CD4-positive, alpha-beta T cell (primary cell): ENCODE data around the gene TCF4. TPM values are rescaled to one million over a fixed set of nuclear protein-coding genes. Genes with fewer than 3 reads are reported as not detected.

Experiments used
- ATAC-seq: fragments of 200-7000 bp; cut with Tn5 transposase; one replicate; pipeline ENCODE4 v1.10.0; 2022; ENCODE audit warnings: mild to moderate bottlenecking; ENCODE audit not compliant: poor library complexity
- CTCF ChIA-PET: fragments of 350-600 bp; sonication (Branson Sonifier 250); formaldehyde crosslinking; loops from one replicate; lab custom pipeline; 2021; ENCODE audit warnings: antibody characterized with exemption, inconsistent platforms; lab: Charles Lee
- POLR2A ChIA-PET: fragments of 350-600 bp; sonication (Branson Sonifier 250); formaldehyde crosslinking; loops from one replicate; lab custom pipeline; 2021; ENCODE audit warnings: antibody characterized with exemption, inconsistent platforms; lab: Charles Lee
- DNase-seq, 14 experiments: peaks; one replicate each; pipeline ENCODE4 v3.0.0-alpha.2; 2013 to 2020; ENCODE audit warnings: mixed read lengths in 2 of 14
- H3K27ac ChIP-seq, 2 donors: one replicate each; pipeline versions ENCODE4 v1.5.1 to v1.7.0; 2013; ENCODE audit warnings: low read length in 2 of 2, low read depth in 1 of 2, mild to moderate bottlenecking in 1 of 2
- H3K27me3 ChIP-seq, 2 experiments: 1 replicate in 1 of 2; 2 replicates in 1 of 2; pipeline versions ENCODE4 v1.6.1 to v1.7.0; 2013; ENCODE audit warnings: low read length in 2 of 2, control low read depth in 1 of 2, mild to moderate bottlenecking in 1 of 2, moderate library complexity in 1 of 2; ENCODE audit not compliant: insufficient read depth in 2 of 2, control insufficient read depth in 1 of 2
- H3K36me3 ChIP-seq: one replicate; pipeline ENCODE4 v1.6.1; 2013; ENCODE audit warnings: low read length, control low read depth; ENCODE audit not compliant: insufficient read depth
- H3K4me1 ChIP-seq: one replicate; pipeline ENCODE4 v1.6.1; 2013; ENCODE audit warnings: low read length, control low read depth; ENCODE audit not compliant: insufficient read depth
- H3K4me3 ChIP-seq: one replicate; pipeline ENCODE4 v1.5.1; 2013; ENCODE audit warnings: mild to moderate bottlenecking, low read length, moderate library complexity
- H3K9me3 ChIP-seq, 2 experiments: 1 replicate in 1 of 2; 2 replicates in 1 of 2; pipeline versions ENCODE4 v1.6.1 to v1.7.0; 2013; ENCODE audit warnings: low read length in 2 of 2, mild to moderate bottlenecking in 2 of 2, control low read depth in 1 of 2, moderate library complexity in 1 of 2; ENCODE audit not compliant: control insufficient read depth in 1 of 2, insufficient read depth in 1 of 2
- H3K27ac Mint-ChIP-seq: one replicate; pipeline ENCODE4 v1.8.0; 2020; ENCODE audit warnings: mixed read lengths
- H3K27me3 Mint-ChIP-seq: one replicate; pipeline ENCODE4 v1.8.0; 2021; ENCODE audit warnings: mixed read lengths
- H3K36me3 Mint-ChIP-seq: one replicate; pipeline ENCODE4 v1.8.0; 2021; ENCODE audit warnings: low read depth, mixed read lengths
- H3K4me1 Mint-ChIP-seq: one replicate; pipeline ENCODE4 v1.8.0; 2021; ENCODE audit warnings: low read depth, mixed read lengths
- H3K4me3 Mint-ChIP-seq: one replicate; pipeline ENCODE4 v1.8.0; 2020; ENCODE audit warnings: mild to moderate bottlenecking, mixed read lengths
- H3K9me3 Mint-ChIP-seq: one replicate; pipeline ENCODE4 v1.8.0; 2020; ENCODE audit warnings: mixed read lengths
- intact Hi-C, 2 experiments: fragments of 100-400 bp; cut with DNase I in 1 of 2; cut with micrococcal nuclease in 1 of 2; formaldehyde crosslinking; loops; one replicate each; pipeline versions ENCODE4 v1.15.1 to v1.9.0; 2023 to 2025; cut with DNase I, micrococcal nuclease
- total RNA-seq, 174 experiments: library from RNA in 2 of 174; stranded (reverse) in 2 of 174; gene quantifications; one replicate each; pipeline ENCODE4 v1.2.3 and lab custom pipeline; 2021 to 2026
- TF ChIP-seq, protein P1 (sequence below): fragments of 200-600 bp; IDR thresholded peaks from one replicate; pipeline ENCODE4 v1.8.0; 2022; ENCODE audit warnings: antibody characterized with exemption, mild to moderate bottlenecking

The TCF4 gene
- total RNA-seq, 2 experiments from 2014 or later, result 3.0 to 3.2 TPM

DNA sequence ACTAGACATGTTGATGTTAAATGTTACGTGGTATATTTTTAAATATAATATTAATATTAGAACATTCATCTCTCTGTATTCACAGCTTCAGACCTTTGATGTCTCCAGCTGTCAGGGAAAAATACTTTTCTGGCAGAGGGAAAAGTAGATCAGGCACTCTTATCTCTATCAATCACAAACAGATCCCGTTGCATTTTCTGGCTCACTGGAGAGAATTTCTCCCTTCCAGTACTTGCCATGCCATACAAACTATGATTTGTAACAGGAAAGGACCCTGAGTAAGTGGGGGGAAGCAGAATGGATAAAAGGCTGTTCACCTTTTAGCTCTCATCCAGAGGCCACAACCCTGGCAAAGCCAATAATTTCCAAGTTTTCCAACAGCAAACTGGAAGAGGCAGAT lies 158.0 kb downstream of the TCF4 start:
- Histone ChIP-seq H3K4me1 (no peaks in the 10 kb centered on the region), H3K36me3 (no peaks in the 10 kb centered on the region), H3K27me3 (no peaks in the 10 kb centered on the region), H3K9me3 (no peaks in the 10 kb centered on the region), H3K27ac (no peak overlapping the region), H3K4me3 (no peak overlapping the region)
- DNase-seq (no peak), ATAC-seq (no peak)
- Mint-ChIP-seq H3K27ac (no peak overlapping the region), H3K27me3 (no peaks in the 10 kb centered on the region), H3K9me3 (peaks cover 4% of the 10 kb centered on the region), H3K36me3 (no peaks in the 10 kb centered on the region), H3K4me3 (no peak overlapping the region), H3K4me1 (no peaks in the 10 kb centered on the region)
- intact Hi-C loops, result no loop called here
- CTCF ChIA-PET, result no interaction called here
- POLR2A ChIA-PET, result no interaction called here
- TF ChIP-seq, protein P1, sequence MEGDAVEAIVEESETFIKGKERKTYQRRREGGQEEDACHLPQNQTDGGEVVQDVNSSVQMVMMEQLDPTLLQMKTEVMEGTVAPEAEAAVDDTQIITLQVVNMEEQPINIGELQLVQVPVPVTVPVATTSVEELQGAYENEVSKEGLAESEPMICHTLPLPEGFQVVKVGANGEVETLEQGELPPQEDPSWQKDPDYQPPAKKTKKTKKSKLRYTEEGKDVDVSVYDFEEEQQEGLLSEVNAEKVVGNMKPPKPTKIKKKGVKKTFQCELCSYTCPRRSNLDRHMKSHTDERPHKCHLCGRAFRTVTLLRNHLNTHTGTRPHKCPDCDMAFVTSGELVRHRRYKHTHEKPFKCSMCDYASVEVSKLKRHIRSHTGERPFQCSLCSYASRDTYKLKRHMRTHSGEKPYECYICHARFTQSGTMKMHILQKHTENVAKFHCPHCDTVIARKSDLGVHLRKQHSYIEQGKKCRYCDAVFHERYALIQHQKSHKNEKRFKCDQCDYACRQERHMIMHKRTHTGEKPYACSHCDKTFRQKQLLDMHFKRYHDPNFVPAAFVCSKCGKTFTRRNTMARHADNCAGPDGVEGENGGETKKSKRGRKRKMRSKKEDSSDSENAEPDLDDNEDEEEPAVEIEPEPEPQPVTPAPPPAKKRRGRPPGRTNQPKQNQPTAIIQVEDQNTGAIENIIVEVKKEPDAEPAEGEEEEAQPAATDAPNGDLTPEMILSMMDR, result no peak

DNA sequence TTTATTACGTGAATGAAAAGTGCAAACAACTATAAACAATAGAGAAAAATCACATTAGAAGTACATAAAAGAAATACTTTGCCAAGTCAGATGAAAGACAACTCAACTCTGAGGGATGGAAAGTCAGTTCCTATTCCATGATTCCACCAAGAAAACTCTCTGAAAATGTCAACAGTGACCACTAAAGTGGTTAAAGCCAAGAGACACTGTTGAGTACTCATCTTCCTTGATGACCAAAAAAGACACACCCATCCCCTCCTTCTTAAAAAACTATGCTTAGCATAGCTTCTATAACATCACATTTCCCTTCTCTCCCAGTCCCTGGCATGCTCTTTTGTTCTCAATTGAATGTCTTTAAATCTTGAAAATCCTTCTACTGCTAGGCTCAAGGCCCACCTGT lies 160.0 kb downstream of the TCF4 start:
- H3K36me3 ChIP-seq, result no peaks in the 10 kb centered on the region
- DNase-seq (no peak), ATAC-seq (no peak)
- no peak overlapping the region for H3K4me3 ChIP-seq
- H3K9me3 ChIP-seq, result peaks cover 0 to 7% of the 10 kb centered on the region in 2 experiments
- intact Hi-C loops, result no loop called here
- Mint-ChIP-seq H3K4me1 (no peaks in the 10 kb centered on the region), H3K27ac (no peak overlapping the region), H3K36me3 (no peaks in the 10 kb centered on the region), H3K4me3 (no peak overlapping the region), H3K9me3 (peaks cover 4% of the 10 kb centered on the region), H3K27me3 (peaks cover 5% of the 10 kb centered on the region)
- ChIA-PET CTCF (no interaction called here), POLR2A (no interaction called here)
- H3K27ac ChIP-seq, result no peak overlapping the region
- peaks cover 0 to 3% of the 10 kb centered on the region in 2 experiments for H3K27me3 ChIP-seq
- TF ChIP-seq, protein P1, result no peak
- H3K4me1 ChIP-seq, result no peaks in the 10 kb centered on the region

DNA sequence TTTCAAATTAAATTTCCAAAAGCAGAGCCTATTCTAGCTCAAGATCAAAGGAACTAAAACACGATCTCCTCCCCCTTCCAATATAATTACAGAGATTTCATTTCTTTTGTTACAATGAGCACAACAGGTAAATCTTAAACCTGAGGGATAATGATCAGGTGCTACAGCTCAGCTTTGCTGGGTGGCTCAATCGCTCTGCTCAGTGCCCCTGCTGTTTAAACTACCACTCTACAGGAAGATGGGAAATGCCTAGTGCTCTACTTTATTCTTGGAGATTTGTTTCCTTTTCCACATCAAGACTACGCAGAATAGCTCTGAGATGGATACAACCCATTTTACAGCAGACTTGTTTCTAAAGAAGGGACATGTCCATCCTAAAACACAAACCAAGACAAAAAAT lies 162.3 kb downstream of the TCF4 start:
- H3K27ac ChIP-seq, result no peak overlapping the region
- no peaks in the 10 kb centered on the region for H3K4me1 ChIP-seq
- peaks cover 5% of the 10 kb centered on the region for H3K27me3 Mint-ChIP-seq
- ATAC-seq (no peak), DNase-seq (no peak)
- peaks cover 0 to 3% of the 10 kb centered on the region in 2 experiments for H3K27me3 ChIP-seq
- peaks cover 3% of the 10 kb centered on the region for H3K9me3 Mint-ChIP-seq
- H3K27ac Mint-ChIP-seq, result no peak overlapping the region
- H3K4me3 Mint-ChIP-seq, result no peak overlapping the region
- intact Hi-C loops, result no loop called here
- POLR2A ChIA-PET, result no interaction called here
- H3K4me3 ChIP-seq, result no peak overlapping the region
- H3K9me3 ChIP-seq, result peaks cover 0 to 7% of the 10 kb centered on the region in 2 experiments
- TF ChIP-seq, protein P1, result no peak
- H3K36me3 ChIP-seq, result no peaks in the 10 kb centered on the region
- no peaks in the 10 kb centered on the region for H3K36me3 Mint-ChIP-seq
- no peaks in the 10 kb centered on the region for H3K4me1 Mint-ChIP-seq
- CTCF ChIA-PET, result no interaction called here
